Sigmoid colon (tissue), 7 donors: ENCODE measurements around the gene C17orf100. TPM values are rescaled to one million over a fixed set of nuclear protein-coding genes. Genes with fewer than 3 reads are reported as not detected.

Source experiments
- DNase-seq: peaks from one replicate; pipeline ENCODE4 v3.0.0-alpha.2; 2019
- H3K27ac ChIP-seq, 4 donors: fragments of 200-600 bp; sonication (generic); one replicate each; pipeline ENCODE4 v1.5.1; 2016 to 2019; ENCODE audit warnings: mild to moderate bottlenecking in 1 of 4
- H3K27me3 ChIP-seq, 3 donors: fragments of 200-600 bp; sonication (generic); one replicate each; pipeline ENCODE4 v1.5.1; 2019; ENCODE audit warnings: mild to moderate bottlenecking in 1 of 3
- H3K36me3 ChIP-seq, 4 donors: fragments of 200-600 bp; sonication (generic); one replicate each; pipeline ENCODE4 v1.5.1; 2016 to 2019
- H3K4me1 ChIP-seq, 4 donors: fragments of 200-600 bp; sonication (generic); one replicate each; pipeline ENCODE4 v1.5.1; 2017 to 2019
- H3K4me3 ChIP-seq, 4 donors: fragments of 200-600 bp; sonication (generic); one replicate each; pipeline ENCODE4 v1.5.1; 2017 to 2019; ENCODE audit warnings: mild to moderate bottlenecking in 2 of 4, moderate library complexity in 1 of 4
- H3K9me3 ChIP-seq, 4 donors: fragments of 200-600 bp in 3 of 4; sonication (generic) in 3 of 4; one replicate each; pipeline versions ENCODE4 v1.5.1 to v1.6.1; 2013 to 2019
- CTCF ChIP-seq, 4 experiments: fragments of 450-650 bp in 3 of 4; fragments of 200-600 bp in 1 of 4; IDR thresholded peaks; one replicate each; pipeline ENCODE4 v1.5.1; 2016 to 2019; ENCODE audit warnings: antibody characterized with exemption in 4 of 4, mild to moderate bottlenecking in 3 of 4, moderate library complexity in 2 of 4
- EP300 ChIP-seq, 4 donors: sonication (generic); formaldehyde crosslinking; IDR thresholded peaks; one replicate each; pipeline ENCODE4 v1.6.1; 2017; ENCODE audit warnings: antibody characterized with exemption in 4 of 4
- POLR2A ChIP-seq, 2 donors: fragments of 450-650 bp; IDR thresholded peaks; one replicate each; pipeline ENCODE4 v1.6.1; 2016; ENCODE audit warnings: antibody characterized with exemption in 2 of 2, mild to moderate bottlenecking in 2 of 2, moderate library complexity in 2 of 2
- POLR2AphosphoS5 ChIP-seq, 4 donors: sonication (generic); formaldehyde crosslinking; IDR thresholded peaks; one replicate each; pipeline ENCODE4 v1.6.1; 2017; ENCODE audit warnings: antibody characterized with exemption in 4 of 4
- WGBS, 2 donors: extraction: QIAGEN DNeasy Blood & Tissue Kit; methylation state at CpG; one replicate each; pipeline ENCODE4 v1.1.7; 2013; 5-methylcytosine and 5-hydroxymethylcytosine counted together
- intact Hi-C: fragments of 100-400 bp; cut with DNase I; formaldehyde crosslinking; loops from one replicate; pipeline ENCODE4 v1.15.1; 2023
- polyA plus RNA-seq, 3 donors: library from polyadenylated mRNA; stranded (reverse); fragments of 200-250 nt; gene quantifications; one replicate each; pipeline ENCODE4 v1.2.3, GENCODE V29; 2013
- total RNA-seq, 4 donors: library from RNA; depleted of rRNA; stranded (reverse); fragments of >200 nt; gene quantifications; one replicate each; pipeline ENCODE4 v1.1.0, GENCODE V29; 2016
- donor health status: healthy with polysubstance abuse.
- donor health status: Bipolar disorder and iron deficiency.
- donor health status: healthy.

Gene C17orf100
- total and polyA plus RNA-seq, 7 donors, result 0.81 to 4.2 (median 2.1) TPM

GRCh38 chr17:6698004-6698403 lies 46.4 kb downstream of the C17orf100 start:
- no peak overlapping the region for H3K27ac ChIP-seq
- H3K4me3 ChIP-seq, result no peak overlapping the region
- no peaks in the 10 kb centered on the region for H3K4me1 ChIP-seq
- no peak for TF ChIP-seq CTCF (IDR thresholded peaks at IDR 0.05)
- TF ChIP-seq POLR2A (IDR thresholded peaks at IDR 0.05), result no peak
- TF ChIP-seq EP300 (IDR thresholded peaks at IDR 0.05), result no peak
- TF ChIP-seq POLR2AphosphoS5 (IDR thresholded peaks at IDR 0.05), result no peak
- H3K36me3 ChIP-seq, result no peaks in the 10 kb centered on the region
- 81 to 87% methylated on average over 11 of the region's 11 CpGs for WGBS, 2 donors
- intact Hi-C loops, result no loop called here
- no peak for DNase-seq
- H3K27me3 ChIP-seq, result no peaks in the 10 kb centered on the region
- no peaks in the 10 kb centered on the region for H3K9me3 ChIP-seq

GRCh38 chr17:6699997-6700947 lies 48.7 kb downstream of the C17orf100 start:
- TF ChIP-seq CTCF (IDR thresholded peaks at IDR 0.05) (no peak), POLR2AphosphoS5 (IDR thresholded peaks at IDR 0.05) (no peak), EP300 (IDR thresholded peaks at IDR 0.05) (no peak), POLR2A (IDR thresholded peaks at IDR 0.05) (no peak)
- no peaks in the 10 kb centered on the region for H3K9me3 ChIP-seq
- H3K36me3 ChIP-seq, result no peaks in the 10 kb centered on the region
- H3K4me1 ChIP-seq, result no peaks in the 10 kb centered on the region
- peaks cover 0 to 3% (median 0%) of the 10 kb centered on the region in 3 donors for H3K27me3 ChIP-seq
- WGBS, 2 donors, result 74 to 76% methylated on average over 16 of the region's 16 CpGs
- no peak overlapping the region for H3K4me3 ChIP-seq
- intact Hi-C loops, result no loop called here
- no peak overlapping the region for H3K27ac ChIP-seq
- peak; percentile 22 for DNase-seq

GRCh38 chr17:6700948-6701307 lies 49.4 kb downstream of the C17orf100 start:
- no peak for TF ChIP-seq POLR2AphosphoS5 (IDR thresholded peaks at IDR 0.05)
- no peak for TF ChIP-seq POLR2A (IDR thresholded peaks at IDR 0.05)
- no peak for TF ChIP-seq EP300 (IDR thresholded peaks at IDR 0.05)
- TF ChIP-seq CTCF (IDR thresholded peaks at IDR 0.05), result no peak
- Histone ChIP-seq H3K4me1 (no peaks in the 10 kb centered on the region), H3K36me3 (no peaks in the 10 kb centered on the region), H3K4me3 (no peak overlapping the region), H3K9me3 (no peaks in the 10 kb centered on the region), H3K27me3 (peaks cover 0 to 3% (median 0%) of the 10 kb centered on the region in 3 donors), H3K27ac (no peak overlapping the region)
- WGBS, 2 donors, result 78 to 81% methylated on average over 8 of the region's 8 CpGs
- intact Hi-C loops, result no loop called here
- DNase-seq, result peak; percentile 30

- WGBS, 2 donors, result 30 to 40% methylated on average over 11 of the region's 11 CpGs
- no peak overlapping the region for H3K27ac ChIP-seq
- no peak overlapping the region for H3K4me3 ChIP-seq
- H3K36me3 ChIP-seq, result no peaks in the 10 kb centered on the region
- H3K9me3 ChIP-seq, result no peaks in the 10 kb centered on the region
- no peaks in the 10 kb centered on the region for H3K4me1 ChIP-seq
- DNase-seq, result peak; percentile 43
- H3K27me3 ChIP-seq, result peaks cover 0 to 3% (median 0%) of the 10 kb centered on the region in 3 donors
- no peak for TF ChIP-seq POLR2A (IDR thresholded peaks at IDR 0.05)
- no peak for TF ChIP-seq CTCF (IDR thresholded peaks at IDR 0.05)
- no peak for TF ChIP-seq POLR2AphosphoS5 (IDR thresholded peaks at IDR 0.05)
- TF ChIP-seq EP300 (IDR thresholded peaks at IDR 0.05), result no peak
- intact Hi-C loops, result no loop called here
These were observed 50.2 kb downstream of the C17orf100 start for GRCh38 chr17:6701719-6702118.
